ENCODE data around the gene A4GALT.
"Not testable (repeated sequence)": the region's sequence is repeated elsewhere in the genome, so short reads cannot be mapped to it uniquely, and the experiment has no call there.

A4GALT gene

GRCh38 chr22:42691440-42691839, 29.2 kb downstream of the A4GALT start:
- Mint-ChIP-seq H3K9me3 (no peaks in the 10 kb centered on the region), H3K36me3 (ENCODE audit: low read depth) (no peaks in the 10 kb centered on the region), H3K4me3 (no peak overlapping the region), H3K4me1 (ENCODE audit: low read depth) (peaks cover 14% of the 10 kb centered on the region), H3K27me3 (peaks cover 22% of the 10 kb centered on the region), H3K27ac (no peak overlapping the region)
- intact Hi-C loops (cut with micrococcal nuclease), result no loop called here

DNA sequence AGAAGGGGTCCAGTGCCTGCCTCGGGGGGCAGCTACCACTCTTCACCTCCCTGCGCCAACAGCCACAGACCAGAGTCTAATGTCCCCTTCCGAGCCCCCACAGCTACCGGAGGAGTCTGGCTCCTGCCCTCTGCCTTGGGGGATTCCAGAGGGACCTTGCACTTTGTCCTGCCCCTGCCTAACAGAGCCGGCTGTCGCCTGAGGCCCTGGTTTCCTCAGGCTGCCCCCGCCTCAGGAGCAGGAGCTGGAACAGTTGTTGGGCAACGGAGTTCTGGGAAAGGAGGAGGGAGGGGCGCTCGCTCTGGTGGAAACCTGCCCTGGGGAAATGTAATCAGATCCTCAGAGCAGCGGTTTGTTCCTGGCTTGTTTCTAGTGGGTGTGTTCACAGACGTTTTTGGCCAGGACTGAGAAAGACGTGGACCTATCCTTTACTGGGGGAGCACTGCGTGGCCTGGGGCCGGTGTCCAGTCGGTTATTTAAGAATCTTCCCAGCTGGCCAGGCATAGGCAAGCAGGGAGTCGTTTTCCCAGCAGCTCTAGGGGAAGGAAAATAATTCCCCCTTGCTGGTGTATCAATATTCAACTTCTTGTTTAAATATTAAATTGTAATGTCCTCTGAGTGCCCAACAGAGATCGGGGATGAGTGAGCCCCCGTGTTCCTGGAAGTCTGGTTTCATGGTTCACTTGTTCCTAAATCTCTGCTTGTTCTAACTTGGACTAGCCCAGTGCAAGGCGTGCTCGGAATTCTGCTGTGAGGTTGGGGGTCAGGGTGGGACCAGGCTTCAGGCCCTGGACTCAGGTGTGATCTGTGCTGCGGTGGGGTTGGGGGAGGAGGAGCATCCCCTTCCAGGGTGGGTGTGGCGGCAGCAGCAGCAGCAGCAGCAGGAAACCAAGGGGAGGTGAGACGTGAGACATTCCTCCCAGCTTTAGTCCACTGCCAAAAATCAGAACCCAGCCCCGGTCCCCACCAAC, 32.1 kb downstream of the A4GALT start:
- H3K9me3 Mint-ChIP-seq, result no peaks in the 10 kb centered on the region
- peaks cover 18% of the 10 kb centered on the region for H3K4me1 Mint-ChIP-seq (ENCODE audit: low read depth)
- no peaks in the 10 kb centered on the region for H3K36me3 Mint-ChIP-seq (ENCODE audit: low read depth)
- no peak overlapping the region for H3K4me3 Mint-ChIP-seq
- intact Hi-C loops (cut with micrococcal nuclease), result no loop called here
- peaks cover 18% of the 10 kb centered on the region for H3K27me3 Mint-ChIP-seq
- no peak overlapping the region for H3K27ac Mint-ChIP-seq

DNA sequence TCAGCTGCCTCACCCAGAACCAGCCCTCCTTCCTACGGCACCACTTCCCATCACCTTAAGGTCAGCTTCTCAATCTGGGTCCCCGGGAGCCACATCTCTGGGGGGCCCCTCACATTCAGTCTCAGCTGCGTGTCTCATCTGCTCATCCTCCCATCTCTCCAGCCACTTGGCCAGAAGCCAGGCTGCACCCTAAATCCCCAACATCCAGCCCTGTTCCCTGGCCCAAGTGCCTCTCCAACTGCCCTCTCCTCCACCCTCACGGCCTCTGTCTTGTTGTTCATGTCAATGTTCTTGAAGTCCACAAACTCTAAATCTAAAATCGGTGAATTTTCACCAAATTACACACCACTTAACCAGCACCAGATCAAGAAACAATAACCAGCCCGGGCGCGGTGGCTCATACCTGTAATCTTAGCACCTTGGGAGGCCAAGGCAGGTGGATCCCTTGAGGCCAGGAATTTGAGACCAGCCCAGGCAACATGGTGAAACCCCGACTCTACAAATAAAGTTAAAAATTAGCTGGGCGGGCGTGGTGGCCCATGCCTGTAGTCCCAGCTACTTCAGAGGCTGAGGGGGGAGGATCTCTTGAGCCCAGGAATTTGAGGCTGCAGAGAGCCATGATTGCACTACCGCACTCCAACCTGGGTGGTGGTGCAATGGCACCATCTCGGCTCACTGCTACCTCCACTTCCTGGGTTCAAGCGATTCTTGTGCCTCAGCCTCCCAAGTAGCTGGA, 33.7 kb downstream of the A4GALT start:
- peaks cover 12% of the 10 kb centered on the region for H3K27me3 Mint-ChIP-seq
- no peaks in the 10 kb centered on the region for H3K9me3 Mint-ChIP-seq
- intact Hi-C loops (cut with micrococcal nuclease), result no loop called here
- no peak overlapping the region for H3K4me3 Mint-ChIP-seq
- H3K4me1 Mint-ChIP-seq (ENCODE audit: low read depth), result peaks cover 11% of the 10 kb centered on the region
- no peak overlapping the region for H3K27ac Mint-ChIP-seq
- no peaks in the 10 kb centered on the region for H3K36me3 Mint-ChIP-seq (ENCODE audit: low read depth)

GRCh38 chr22:42685941-42686653, 34.6 kb downstream of the A4GALT start:
- Mint-ChIP-seq H3K9me3 (no peaks in the 10 kb centered on the region), H3K27ac (no peak overlapping the region), H3K27me3 (peaks cover 13% of the 10 kb centered on the region), H3K4me3 (no peak overlapping the region), H3K4me1 (ENCODE audit: low read depth) (peaks cover 18% of the 10 kb centered on the region), H3K36me3 (ENCODE audit: low read depth) (no peaks in the 10 kb centered on the region)
- intact Hi-C loops (cut with micrococcal nuclease), result no loop called here

GRCh38 chr22:42684462-42685195, 36.0 kb downstream of the A4GALT start:
- no peaks in the 10 kb centered on the region for H3K9me3 Mint-ChIP-seq
- H3K36me3 Mint-ChIP-seq (ENCODE audit: low read depth), result no peaks in the 10 kb centered on the region
- H3K4me3 Mint-ChIP-seq, result no peak overlapping the region
- H3K27ac Mint-ChIP-seq, result no peak overlapping the region
- intact Hi-C loops (cut with micrococcal nuclease), result no loop called here
- H3K27me3 Mint-ChIP-seq, result peaks cover 11% of the 10 kb centered on the region
- peaks cover 32% of the 10 kb centered on the region for H3K4me1 Mint-ChIP-seq (ENCODE audit: low read depth)

GRCh38 chr22:42683578-42684283, 36.9 kb downstream of the A4GALT start:
- peaks cover 11% of the 10 kb centered on the region for H3K27me3 Mint-ChIP-seq
- peaks cover 6% of the 10 kb centered on the region for H3K9me3 Mint-ChIP-seq
- H3K4me3 Mint-ChIP-seq, result no peak overlapping the region
- intact Hi-C loops (cut with micrococcal nuclease), result no loop called here
- no peaks in the 10 kb centered on the region for H3K36me3 Mint-ChIP-seq (ENCODE audit: low read depth)
- H3K4me1 Mint-ChIP-seq (ENCODE audit: low read depth), result peaks cover 32% of the 10 kb centered on the region
- no peak overlapping the region for H3K27ac Mint-ChIP-seq

DNA sequence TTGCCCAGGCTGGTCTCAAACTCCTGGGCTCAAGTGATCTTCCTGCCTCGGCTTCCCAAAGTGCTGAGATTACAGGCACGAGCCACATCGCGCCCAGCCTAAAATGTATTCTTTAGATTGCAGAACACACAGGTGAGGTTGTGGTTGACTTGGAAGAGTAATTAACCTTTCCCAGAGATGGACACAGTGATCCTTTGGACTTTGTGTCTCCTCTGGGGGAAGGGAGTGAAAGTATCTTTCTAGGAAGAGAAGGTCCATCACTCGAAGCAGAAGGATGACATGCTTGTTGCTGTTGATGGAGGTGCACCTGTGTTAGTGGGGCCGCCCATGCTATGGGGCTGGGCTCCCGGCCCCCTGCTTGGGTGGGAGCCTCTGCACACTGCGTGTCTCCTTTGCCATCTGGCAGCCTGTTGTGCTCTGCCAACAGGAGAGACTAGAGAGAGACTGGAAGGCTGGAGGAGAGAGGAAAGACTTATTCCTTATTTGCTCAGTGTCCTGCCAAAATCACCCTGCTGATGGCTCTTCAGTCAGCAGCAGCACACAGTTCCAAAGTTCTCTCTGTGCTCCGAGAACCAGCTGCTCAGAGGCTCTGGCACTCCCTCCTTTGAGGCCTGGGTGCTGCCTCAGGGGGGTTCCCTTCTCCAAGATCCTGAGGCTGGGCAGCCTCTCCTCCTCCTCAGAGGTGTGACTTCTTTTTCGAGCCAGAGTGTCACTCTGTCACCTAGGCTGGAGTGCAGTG, 38.4 kb downstream of the A4GALT start:
- peaks cover 9% of the 10 kb centered on the region for H3K27me3 Mint-ChIP-seq
- peaks cover 38% of the 10 kb centered on the region for H3K4me1 Mint-ChIP-seq (ENCODE audit: low read depth)

GRCh38 chr22:42680648-42681047, 40.0 kb downstream of the A4GALT start:
- no peaks in the 10 kb centered on the region for H3K36me3 Mint-ChIP-seq (ENCODE audit: low read depth)

More for the DNA sequence above, 38.4 kb downstream of the A4GALT start:
- Mint-ChIP-seq H3K9me3 (peaks cover 10% of the 10 kb centered on the region), H3K36me3 (ENCODE audit: low read depth) (no peaks in the 10 kb centered on the region), H3K4me3 (no peak overlapping the region), H3K27ac (no peak overlapping the region)
- intact Hi-C loops (cut with micrococcal nuclease), result no loop called here

DNA sequence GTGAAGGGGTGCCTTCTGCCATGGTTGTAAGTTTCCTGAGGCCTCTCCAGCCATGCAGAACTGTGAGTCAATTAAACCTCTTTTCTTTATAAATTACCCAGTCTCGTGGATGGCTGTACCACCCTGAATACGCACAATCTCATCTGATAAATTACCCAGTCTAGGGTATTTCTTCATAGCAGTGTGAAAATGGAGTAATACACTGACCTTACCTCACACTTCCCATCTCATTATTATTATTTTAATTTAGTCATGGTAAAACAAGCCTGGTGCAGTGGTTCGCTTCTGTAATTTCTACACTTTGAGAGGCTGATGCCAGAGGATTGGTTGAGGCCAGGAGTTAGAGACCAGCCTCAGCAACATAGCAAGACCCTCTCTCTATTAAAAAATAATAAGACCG, 41.0 kb downstream of the A4GALT start:
- no peak overlapping the region for H3K4me3 Mint-ChIP-seq
- H3K27ac Mint-ChIP-seq, result no peak overlapping the region
- H3K27me3 Mint-ChIP-seq, result peaks cover 20% of the 10 kb centered on the region
- H3K9me3 Mint-ChIP-seq, result peaks cover 10% of the 10 kb centered on the region
- intact Hi-C loops (cut with micrococcal nuclease), result no loop called here
- H3K36me3 Mint-ChIP-seq (ENCODE audit: low read depth), result no peaks in the 10 kb centered on the region
- peaks cover 39% of the 10 kb centered on the region for H3K4me1 Mint-ChIP-seq (ENCODE audit: low read depth)

More at GRCh38 chr22:42680648-42681047, 40.0 kb downstream of the A4GALT start:
- no peak overlapping the region for H3K4me3 Mint-ChIP-seq
- H3K9me3 Mint-ChIP-seq, result peaks cover 10% of the 10 kb centered on the region
- H3K4me1 Mint-ChIP-seq (ENCODE audit: low read depth), result peaks cover 39% of the 10 kb centered on the region
- intact Hi-C loops (cut with micrococcal nuclease), result no loop called here
- peaks cover 13% of the 10 kb centered on the region for H3K27me3 Mint-ChIP-seq
- peak overlapping the region; percentile 72 for H3K27ac Mint-ChIP-seq

DNA sequence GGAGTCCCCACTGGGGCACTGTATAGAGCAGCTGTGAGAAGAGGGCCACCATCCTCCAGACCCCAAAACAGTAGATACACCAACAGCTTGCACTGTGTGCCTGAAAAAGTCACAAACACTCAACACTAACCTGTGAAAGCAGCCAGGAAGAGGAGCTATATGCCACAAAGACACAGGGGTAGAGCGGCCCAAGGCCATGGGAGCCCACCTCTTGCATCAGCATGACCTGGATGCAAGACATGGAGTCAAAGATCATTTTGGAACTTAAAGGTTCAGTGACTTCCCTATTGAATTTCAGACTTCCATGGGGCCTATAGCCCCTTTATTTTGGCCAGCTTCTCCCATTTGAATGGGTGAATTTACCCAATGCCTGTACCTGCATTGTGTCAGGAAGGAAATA, 41.8 kb downstream of the A4GALT start:
- no peaks in the 10 kb centered on the region for H3K36me3 Mint-ChIP-seq (ENCODE audit: low read depth)
- peaks cover 43% of the 10 kb centered on the region for H3K4me1 Mint-ChIP-seq (ENCODE audit: low read depth)
- intact Hi-C loops (cut with micrococcal nuclease), result no loop called here

GRCh38 chr22:42677936-42678335, 42.7 kb downstream of the A4GALT start:
- H3K36me3 Mint-ChIP-seq (ENCODE audit: low read depth); H3K9me3 Mint-ChIP-seq; intact Hi-C loops (cut with micrococcal nuclease); H3K4me3 Mint-ChIP-seq: not testable (repeated sequence)
- peak overlapping the region; percentile 10 for H3K27ac Mint-ChIP-seq
- peaks cover 17% of the 10 kb centered on the region for H3K27me3 Mint-ChIP-seq
- H3K4me1 Mint-ChIP-seq (ENCODE audit: low read depth), result peaks cover 44% of the 10 kb centered on the region

More for the DNA sequence above, 41.8 kb downstream of the A4GALT start:
- Mint-ChIP-seq H3K27ac (no peak overlapping the region), H3K9me3 (peaks cover 10% of the 10 kb centered on the region), H3K4me3 (no peak overlapping the region), H3K27me3 (peaks cover 20% of the 10 kb centered on the region)

GRCh38 chr22:42676059-42676607, 44.5 kb downstream of the A4GALT start:
- Mint-ChIP-seq H3K4me3 (no peak overlapping the region), H3K9me3 (peaks cover 10% of the 10 kb centered on the region), H3K27ac (peak overlapping the region; percentile 60), H3K36me3 (ENCODE audit: low read depth) (no peaks in the 10 kb centered on the region), H3K27me3 (peaks cover 16% of the 10 kb centered on the region), H3K4me1 (ENCODE audit: low read depth) (peaks cover 51% of the 10 kb centered on the region)
- intact Hi-C loops (cut with micrococcal nuclease), result no loop called here

All from dendritic cell treated with granulocyte-macrophage colony-stimulating factor and Interleukin-4, amounts not matched to agents 40 ng/mL and 50 ng/mL, for 4 days (primary cell).